HepG2 (cell line): ENCODE data around the gene GRIK4. TPM values are rescaled to one million over a fixed set of nuclear protein-coding genes. Genes with fewer than 3 reads are reported as not detected.

Experiments
- BRF2 ChIP-seq: sonication (generic); formaldehyde crosslinking; IDR thresholded peaks from 2 replicates; pipeline ENCODE4 v1.8.1; 2022; ENCODE audit warnings: mild to moderate bottlenecking, missing genetic modification reagents
- DMTF1 ChIP-seq: sonication (generic); formaldehyde crosslinking; IDR thresholded peaks from 2 replicates; pipeline ENCODE4 v1.4.0; 2020; ENCODE audit warnings: mild to moderate bottlenecking, missing genetic modification reagents
- DPF2 ChIP-seq: sonication (generic); formaldehyde crosslinking; IDR thresholded peaks from 2 replicates; pipeline ENCODE4 v1.4.0; 2020; ENCODE audit warnings: mild to moderate bottlenecking, low read depth, missing genetic modification reagents, borderline replicate concordance
- ISL2 ChIP-seq: sonication (generic); formaldehyde crosslinking; IDR thresholded peaks from 2 replicates; pipeline ENCODE4 v1.5.0; 2020; ENCODE audit warnings: missing genetic modification reagents
- MLX ChIP-seq: IDR thresholded peaks from 2 replicates; pipeline ENCODE4 v1.6.1; 2016
- NR2F6 ChIP-seq, 2 experiments: IDR thresholded peaks; 2 replicates each; pipeline ENCODE4 v1.6.1; 2016; ENCODE audit warnings: antibody characterized with exemption in 1 of 2, mild to moderate bottlenecking in 1 of 2
- PBX2 ChIP-seq: IDR thresholded peaks from 2 replicates; pipeline ENCODE4 v1.6.1; 2016; ENCODE audit warnings: control low read depth
- PHF21A ChIP-seq: sonication (generic); formaldehyde crosslinking; IDR thresholded peaks from 2 replicates; pipeline ENCODE4 v1.5.0; 2020; ENCODE audit warnings: mild to moderate bottlenecking, missing genetic modification reagents
- RNF2 ChIP-seq: fragments of 450-650 bp; conservative IDR thresholded peaks from 2 replicates; pipeline ENCODE4 v1.6.1; 2016; ENCODE audit warnings: low read depth
- SP2 ChIP-seq: sonication (generic); formaldehyde crosslinking; IDR thresholded peaks from 2 replicates; pipeline ENCODE4 v1.5.1; 2020; ENCODE audit warnings: mild to moderate bottlenecking, missing genetic modification reagents
- TFAP4 ChIP-seq: sonication (generic); IDR thresholded peaks from 2 replicates; pipeline ENCODE4 v1.6.1; 2016; ENCODE audit warnings: low read depth, borderline replicate concordance
- U2AF1 ChIP-seq: fragments of 200-400 bp; formaldehyde crosslinking; optimal IDR thresholded peaks from 2 replicates; pipeline ENCODE3; 2017; ENCODE audit warnings: mild to moderate bottlenecking, low read depth, low read length
- ZBTB33 ChIP-seq: sonication (generic); formaldehyde crosslinking; IDR thresholded peaks from 2 replicates; pipeline ENCODE4 v1.4.0; 2020; ENCODE audit warnings: missing genetic modification reagents
- ZFAT ChIP-seq: sonication (generic); formaldehyde crosslinking; conservative IDR thresholded peaks from 2 replicates; pipeline ENCODE4 v1.8.1; 2023; ENCODE audit warnings: missing genetic modification reagents, inconsistent platforms
- ZNF660 ChIP-seq: sonication (generic); formaldehyde crosslinking; IDR thresholded peaks from 2 replicates; pipeline ENCODE4 v1.5.1; 2020; ENCODE audit warnings: mild to moderate bottlenecking, low read depth, missing genetic modification reagents, borderline replicate concordance
- ZNF775 ChIP-seq: sonication (generic); formaldehyde crosslinking; IDR thresholded peaks from 2 replicates; pipeline ENCODE4 v1.4.0; 2020; ENCODE audit warnings: missing genetic modification reagents, mild to moderate bottlenecking, moderate library complexity, borderline replicate concordance
- ZNF878 ChIP-seq: sonication (generic); formaldehyde crosslinking; IDR thresholded peaks from 2 replicates; pipeline ENCODE4 v1.8.1; 2023; ENCODE audit warnings: mild to moderate bottlenecking, missing genetic modification reagents, moderate library complexity
- polyA plus RNA-seq, 8 experiments: library from polyadenylated mRNA; depleted of rRNA in 3 of 8; stranded (reverse) in 7 of 8; unstranded in 1 of 8; fragments of >200 nt; fragmentation: Illumina TruSeq in 4 of 8; extraction: Trizol in 4 of 8; gene quantifications; 2 replicates each; pipeline versions ENCODE4 v1.2.1 to v1.2.3, GENCODE V29; 2011 to 2016; ENCODE audit warnings: low read depth in 4 of 8, missing spikeins in 1 of 8, mixed read lengths in 1 of 8; ENCODE audit not compliant: insufficient read depth in 1 of 8
- total RNA-seq, 5 experiments: library from RNA; depleted of rRNA; stranded (reverse); fragments of >200 nt; fragmentation: Illumina TruSeq; extraction: Trizol; gene quantifications; 2 replicates each; pipeline ENCODE4 v1.2.3, GENCODE V29; 2016; ENCODE audit warnings: low read depth in 1 of 5
- TF ChIP-seq, protein P1 (sequence below): sonication (generic); formaldehyde crosslinking; IDR thresholded peaks from 2 replicates; pipeline ENCODE4 v1.4.0; 2020; ENCODE audit warnings: missing genetic modification reagents, borderline replicate concordance

GRIK4 gene
- total and polyA plus RNA-seq, 2 of the 13 experiments (the other 11 are each of a cell fraction or from before 2014, with no cell fraction given), result 0.04 to 0.07 TPM

- TF ChIP-seq ZBTB33, result no peak
- no peak for TF ChIP-seq ZNF775 (CRISPR knock-in tag)
- TF ChIP-seq DPF2 (CRISPR knock-in tag), result no peak
- no peak for TF ChIP-seq NR2F6 (IDR thresholded peaks at IDR 0.05)
- TF ChIP-seq NR2F6 (CRISPR knock-in tag; IDR thresholded peaks at IDR 0.05), result no peak
- TF ChIP-seq BRF2 (CRISPR knock-in tag), result no peak
- peak; percentile 90 for TF ChIP-seq TFAP4
- no peak for TF ChIP-seq SP2 (CRISPR knock-in tag)
- no peak for TF ChIP-seq ZNF660 (CRISPR knock-in tag)
- TF ChIP-seq MLX, result no peak
- TF ChIP-seq, protein P1, sequence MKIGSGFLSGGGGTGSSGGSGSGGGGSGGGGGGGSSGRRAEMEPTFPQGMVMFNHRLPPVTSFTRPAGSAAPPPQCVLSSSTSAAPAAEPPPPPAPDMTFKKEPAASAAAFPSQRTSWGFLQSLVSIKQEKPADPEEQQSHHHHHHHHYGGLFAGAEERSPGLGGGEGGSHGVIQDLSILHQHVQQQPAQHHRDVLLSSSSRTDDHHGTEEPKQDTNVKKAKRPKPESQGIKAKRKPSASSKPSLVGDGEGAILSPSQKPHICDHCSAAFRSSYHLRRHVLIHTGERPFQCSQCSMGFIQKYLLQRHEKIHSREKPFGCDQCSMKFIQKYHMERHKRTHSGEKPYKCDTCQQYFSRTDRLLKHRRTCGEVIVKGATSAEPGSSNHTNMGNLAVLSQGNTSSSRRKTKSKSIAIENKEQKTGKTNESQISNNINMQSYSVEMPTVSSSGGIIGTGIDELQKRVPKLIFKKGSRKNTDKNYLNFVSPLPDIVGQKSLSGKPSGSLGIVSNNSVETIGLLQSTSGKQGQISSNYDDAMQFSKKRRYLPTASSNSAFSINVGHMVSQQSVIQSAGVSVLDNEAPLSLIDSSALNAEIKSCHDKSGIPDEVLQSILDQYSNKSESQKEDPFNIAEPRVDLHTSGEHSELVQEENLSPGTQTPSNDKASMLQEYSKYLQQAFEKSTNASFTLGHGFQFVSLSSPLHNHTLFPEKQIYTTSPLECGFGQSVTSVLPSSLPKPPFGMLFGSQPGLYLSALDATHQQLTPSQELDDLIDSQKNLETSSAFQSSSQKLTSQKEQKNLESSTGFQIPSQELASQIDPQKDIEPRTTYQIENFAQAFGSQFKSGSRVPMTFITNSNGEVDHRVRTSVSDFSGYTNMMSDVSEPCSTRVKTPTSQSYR (CRISPR knock-in tag), result no peak
- TF ChIP-seq DMTF1 (CRISPR knock-in tag), result no peak
- no peak for TF ChIP-seq RNF2
- no peak for TF ChIP-seq ZNF878 (CRISPR knock-in tag)
- TF ChIP-seq PHF21A (CRISPR knock-in tag), result no peak
- TF ChIP-seq ISL2, result no peak
- TF ChIP-seq PBX2 (CRISPR knock-in tag), result no peak
- no peak for TF ChIP-seq U2AF1
- no peak for TF ChIP-seq ZFAT (CRISPR knock-in tag)
Observed at GRCh38 chr11:120540744-120541465, 29.4 kb downstream of the GRIK4 start (continued).
